ENCODE data around the gene PGC. TPM values are rescaled to one million over a fixed set of nuclear protein-coding genes. Genes with fewer than 3 reads are reported as not detected.
A peak's percentile ranks its signal among the peaks of the same experiment; 100 is the strongest.

Gene PGC
- polyA plus RNA-seq, 1 of the 3 experiments (the other 2 are of a cell fraction) = not detected

DNA sequence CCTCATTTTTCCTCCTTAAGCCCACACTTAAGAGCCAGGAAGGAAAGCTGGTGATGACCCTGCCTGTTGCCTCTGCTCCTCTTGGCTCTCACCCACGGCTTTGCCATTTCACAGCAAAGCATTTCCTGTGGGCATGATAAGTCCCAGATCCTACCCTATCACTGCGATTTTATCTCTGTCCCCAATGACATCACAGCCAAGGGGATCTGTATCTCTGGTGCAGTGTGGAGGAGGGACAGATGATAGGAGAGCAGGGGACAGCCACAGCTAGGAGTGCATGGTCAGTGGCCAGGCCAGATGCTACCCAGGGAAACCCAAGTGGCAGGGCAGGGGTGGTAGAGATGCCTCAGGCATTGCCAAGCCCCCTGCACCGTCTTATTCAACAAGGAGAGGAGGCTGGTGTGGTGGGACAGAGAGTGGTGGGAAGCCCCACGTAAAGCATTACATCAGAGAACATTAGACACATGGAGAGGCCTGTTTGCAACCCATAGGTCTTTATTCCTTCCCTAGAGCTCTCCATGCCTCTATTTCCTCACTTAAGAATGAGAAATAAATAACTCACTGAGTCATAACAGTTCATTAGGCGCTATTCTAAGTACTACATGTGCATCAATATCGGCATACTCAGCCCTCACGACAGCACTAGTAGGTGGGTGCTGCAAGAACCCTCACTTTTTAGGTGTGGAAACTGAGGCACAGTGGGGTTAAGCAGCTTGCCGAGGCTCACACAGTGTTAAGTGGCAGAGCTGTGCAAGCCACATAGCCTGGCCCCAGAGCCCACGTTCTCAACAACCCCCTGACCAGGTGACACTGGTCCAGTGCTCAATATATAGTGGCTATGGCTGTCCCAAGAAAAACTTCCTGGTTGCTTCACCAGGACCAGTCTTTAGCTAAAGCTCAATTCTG is 16.4 kb downstream of the PGC start (continued):
- TF ChIP-seq CHD2 (IDR thresholded peaks at IDR 0.05; ENCODE audit: low read length, partially characterized antibody) (peak; percentile 96), RAD21 (IDR thresholded peaks at IDR 0.05; ENCODE audit: low read length) (peak; percentile 48), YY1 (IDR thresholded peaks at IDR 0.05; ENCODE audit: low read depth) (no peak), FOXM1 (IDR thresholded peaks at IDR 0.05; ENCODE audit: low read depth) (no peak), NRF1 (IDR thresholded peaks at IDR 0.05; ENCODE audit: low read depth, low read length) (no peak), SIN3A (IDR thresholded peaks at IDR 0.05; ENCODE audit: borderline replicate concordance, low read depth, low read length) (0 out of 2 replicates have a peak, but pooled peaks have one; percentile 27), SMC3 (IDR thresholded peaks at IDR 0.05; ENCODE audit: low read depth, low read length) (peak; percentile 28; the same call in 1 of the 2 replicates), GATA2 (CRISPR knock-in tag; IDR thresholded peaks at IDR 0.05) (peak; percentile 100), ELF1 (IDR thresholded peaks at IDR 0.05) (no peak), GABPA (IDR thresholded peaks at IDR 0.05; ENCODE audit: low read depth) (no peak), NFIC (IDR thresholded peaks at IDR 0.05; ENCODE audit: borderline replicate concordance) (peak; percentile 83), TAF1 (IDR thresholded peaks at IDR 0.05; ENCODE audit: borderline replicate concordance, low read depth, low read length) (no peak), TEAD4 (IDR thresholded peaks at IDR 0.05; ENCODE audit: borderline replicate concordance, insufficient read depth) (0 out of 2 replicates have a peak, but pooled peaks have one; percentile 45)
- TF ChIP-seq, protein P1, sequence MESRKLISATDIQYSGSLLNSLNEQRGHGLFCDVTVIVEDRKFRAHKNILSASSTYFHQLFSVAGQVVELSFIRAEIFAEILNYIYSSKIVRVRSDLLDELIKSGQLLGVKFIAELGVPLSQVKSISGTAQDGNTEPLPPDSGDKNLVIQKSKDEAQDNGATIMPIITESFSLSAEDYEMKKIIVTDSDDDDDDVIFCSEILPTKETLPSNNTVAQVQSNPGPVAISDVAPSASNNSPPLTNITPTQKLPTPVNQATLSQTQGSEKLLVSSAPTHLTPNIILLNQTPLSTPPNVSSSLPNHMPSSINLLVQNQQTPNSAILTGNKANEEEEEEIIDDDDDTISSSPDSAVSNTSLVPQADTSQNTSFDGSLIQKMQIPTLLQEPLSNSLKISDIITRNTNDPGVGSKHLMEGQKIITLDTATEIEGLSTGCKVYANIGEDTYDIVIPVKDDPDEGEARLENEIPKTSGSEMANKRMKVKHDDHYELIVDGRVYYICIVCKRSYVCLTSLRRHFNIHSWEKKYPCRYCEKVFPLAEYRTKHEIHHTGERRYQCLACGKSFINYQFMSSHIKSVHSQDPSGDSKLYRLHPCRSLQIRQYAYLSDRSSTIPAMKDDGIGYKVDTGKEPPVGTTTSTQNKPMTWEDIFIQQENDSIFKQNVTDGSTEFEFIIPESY (IDR thresholded peaks at IDR 0.05; ENCODE audit: borderline replicate concordance, low read depth) = no peak
- TF ChIP-seq, protein P2, sequence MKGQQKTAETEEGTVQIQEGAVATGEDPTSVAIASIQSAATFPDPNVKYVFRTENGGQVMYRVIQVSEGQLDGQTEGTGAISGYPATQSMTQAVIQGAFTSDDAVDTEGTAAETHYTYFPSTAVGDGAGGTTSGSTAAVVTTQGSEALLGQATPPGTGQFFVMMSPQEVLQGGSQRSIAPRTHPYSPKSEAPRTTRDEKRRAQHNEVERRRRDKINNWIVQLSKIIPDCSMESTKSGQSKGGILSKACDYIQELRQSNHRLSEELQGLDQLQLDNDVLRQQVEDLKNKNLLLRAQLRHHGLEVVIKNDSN (IDR thresholded peaks at IDR 0.05; ENCODE audit: borderline replicate concordance, low read depth) = no peak
- TF ChIP-seq, protein P3, sequence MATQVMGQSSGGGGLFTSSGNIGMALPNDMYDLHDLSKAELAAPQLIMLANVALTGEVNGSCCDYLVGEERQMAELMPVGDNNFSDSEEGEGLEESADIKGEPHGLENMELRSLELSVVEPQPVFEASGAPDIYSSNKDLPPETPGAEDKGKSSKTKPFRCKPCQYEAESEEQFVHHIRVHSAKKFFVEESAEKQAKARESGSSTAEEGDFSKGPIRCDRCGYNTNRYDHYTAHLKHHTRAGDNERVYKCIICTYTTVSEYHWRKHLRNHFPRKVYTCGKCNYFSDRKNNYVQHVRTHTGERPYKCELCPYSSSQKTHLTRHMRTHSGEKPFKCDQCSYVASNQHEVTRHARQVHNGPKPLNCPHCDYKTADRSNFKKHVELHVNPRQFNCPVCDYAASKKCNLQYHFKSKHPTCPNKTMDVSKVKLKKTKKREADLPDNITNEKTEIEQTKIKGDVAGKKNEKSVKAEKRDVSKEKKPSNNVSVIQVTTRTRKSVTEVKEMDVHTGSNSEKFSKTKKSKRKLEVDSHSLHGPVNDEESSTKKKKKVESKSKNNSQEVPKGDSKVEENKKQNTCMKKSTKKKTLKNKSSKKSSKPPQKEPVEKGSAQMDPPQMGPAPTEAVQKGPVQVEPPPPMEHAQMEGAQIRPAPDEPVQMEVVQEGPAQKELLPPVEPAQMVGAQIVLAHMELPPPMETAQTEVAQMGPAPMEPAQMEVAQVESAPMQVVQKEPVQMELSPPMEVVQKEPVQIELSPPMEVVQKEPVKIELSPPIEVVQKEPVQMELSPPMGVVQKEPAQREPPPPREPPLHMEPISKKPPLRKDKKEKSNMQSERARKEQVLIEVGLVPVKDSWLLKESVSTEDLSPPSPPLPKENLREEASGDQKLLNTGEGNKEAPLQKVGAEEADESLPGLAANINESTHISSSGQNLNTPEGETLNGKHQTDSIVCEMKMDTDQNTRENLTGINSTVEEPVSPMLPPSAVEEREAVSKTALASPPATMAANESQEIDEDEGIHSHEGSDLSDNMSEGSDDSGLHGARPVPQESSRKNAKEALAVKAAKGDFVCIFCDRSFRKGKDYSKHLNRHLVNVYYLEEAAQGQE (IDR thresholded peaks at IDR 0.05; ENCODE audit: low read depth, low read length) = no peak
